ENCODE results near the gene SLC34A1. TPM values are rescaled to one million over a fixed set of nuclear protein-coding genes. Genes with fewer than 3 reads are reported as not detected.
"Not testable (repeated sequence)": the region's sequence is repeated elsewhere in the genome, so short reads cannot be mapped to it uniquely, and the experiment has no call there.

The SLC34A1 gene
- polyA plus RNA-seq, 6 donors from 2014 or later = not detected

DNA sequence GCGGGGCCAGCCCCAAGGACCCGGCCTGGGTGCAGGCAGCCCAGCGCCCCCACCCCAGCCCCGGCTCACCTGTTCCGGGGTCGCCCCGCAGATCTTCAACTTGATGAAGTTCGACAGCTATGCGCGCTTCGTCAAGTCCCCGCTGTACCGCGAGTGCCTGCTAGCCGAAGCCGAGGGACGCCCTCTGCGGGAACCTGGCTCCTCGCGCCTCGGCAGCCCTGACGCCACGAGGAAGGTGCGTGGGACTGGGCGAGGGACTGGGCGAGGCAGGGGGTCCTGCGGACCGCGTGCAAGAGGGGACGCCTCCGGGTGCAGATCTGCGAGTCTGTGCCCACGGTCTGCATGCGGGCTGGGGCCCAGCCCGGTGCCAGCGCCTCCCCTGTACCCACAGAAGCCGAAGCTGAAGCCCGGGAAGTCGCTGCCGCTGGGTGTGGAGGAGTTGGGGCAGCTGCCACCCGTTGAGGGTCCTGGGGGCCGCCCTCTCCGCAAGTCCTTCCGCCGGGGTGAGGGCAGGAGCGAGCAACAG, 16.8 kb upstream of the SLC34A1 start:
- no peak overlapping the region for H3K27ac Mint-ChIP-seq
- no peak overlapping the region for H3K4me3 Mint-ChIP-seq
- H3K9me3 Mint-ChIP-seq = no peaks in the 10 kb centered on the region
- no peak for ATAC-seq (ENCODE audit: low read depth in 2 of 2)
- peaks cover 4 to 16% of the 10 kb centered on the region in 2 donors for H3K36me3 Mint-ChIP-seq
- no peaks in the 10 kb centered on the region for H3K27me3 Mint-ChIP-seq
- DNase-seq = no peak
- H3K4me1 Mint-ChIP-seq = peaks cover 44 to 54% (median 53%) of the 10 kb centered on the region in 3 donors

DNA sequence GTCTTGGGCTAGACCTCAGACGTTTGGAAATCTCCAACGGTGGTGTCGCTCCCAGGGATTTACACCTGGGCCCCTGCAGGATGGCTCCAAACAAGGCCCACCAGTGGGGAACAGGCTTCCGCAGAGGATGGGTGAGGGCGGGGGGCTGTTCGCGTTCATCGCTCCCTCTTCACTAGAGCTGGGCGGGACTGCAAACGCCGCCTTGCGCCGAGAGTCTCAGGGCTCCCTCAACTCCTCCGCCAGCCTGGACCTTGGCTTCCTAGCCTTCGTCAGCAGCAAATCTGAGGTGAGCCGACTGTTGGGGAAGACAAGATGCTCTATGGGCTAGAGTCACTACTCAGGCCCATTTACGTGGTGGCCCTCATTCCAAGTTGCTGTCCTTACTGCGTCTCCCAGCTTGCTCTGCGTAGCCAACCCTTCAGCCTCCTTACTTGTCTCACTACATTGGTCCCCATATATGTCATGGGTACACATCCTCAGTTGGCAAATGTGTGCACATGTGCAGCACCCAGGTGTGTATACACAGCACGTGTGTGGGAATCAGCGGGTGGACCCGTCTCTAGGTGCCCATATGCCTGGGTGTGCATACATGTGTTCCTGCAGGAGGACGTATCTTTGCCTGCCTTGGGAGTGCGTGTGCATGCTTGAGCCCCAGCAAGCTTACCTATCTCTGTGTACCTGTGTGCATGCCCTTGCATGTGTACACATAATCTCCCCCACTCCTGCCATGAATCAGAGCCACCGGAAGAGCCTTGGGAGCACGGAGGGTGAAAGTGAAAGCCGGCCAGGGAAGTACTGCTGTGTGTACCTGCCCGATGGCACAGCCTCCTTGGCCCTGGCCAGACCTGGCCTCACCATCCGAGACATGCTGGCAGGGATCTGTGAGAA, 16.0 kb upstream of the SLC34A1 start:
- Mint-ChIP-seq H3K36me3 (peaks cover 4 to 16% of the 10 kb centered on the region in 2 donors), H3K4me1 (peaks cover 39 to 54% (median 52%) of the 10 kb centered on the region in 3 donors), H3K27me3 (no peaks in the 10 kb centered on the region), H3K27ac (peak overlapping the region in 1 of 6 donors; percentile 56), H3K9me3 (no peaks in the 10 kb centered on the region), H3K4me3 (peak overlapping the region in 1 of 8 donors; percentile 82)
- ATAC-seq (ENCODE audit: low read depth in 2 of 2) = no peak
- no peak for DNase-seq

DNA sequence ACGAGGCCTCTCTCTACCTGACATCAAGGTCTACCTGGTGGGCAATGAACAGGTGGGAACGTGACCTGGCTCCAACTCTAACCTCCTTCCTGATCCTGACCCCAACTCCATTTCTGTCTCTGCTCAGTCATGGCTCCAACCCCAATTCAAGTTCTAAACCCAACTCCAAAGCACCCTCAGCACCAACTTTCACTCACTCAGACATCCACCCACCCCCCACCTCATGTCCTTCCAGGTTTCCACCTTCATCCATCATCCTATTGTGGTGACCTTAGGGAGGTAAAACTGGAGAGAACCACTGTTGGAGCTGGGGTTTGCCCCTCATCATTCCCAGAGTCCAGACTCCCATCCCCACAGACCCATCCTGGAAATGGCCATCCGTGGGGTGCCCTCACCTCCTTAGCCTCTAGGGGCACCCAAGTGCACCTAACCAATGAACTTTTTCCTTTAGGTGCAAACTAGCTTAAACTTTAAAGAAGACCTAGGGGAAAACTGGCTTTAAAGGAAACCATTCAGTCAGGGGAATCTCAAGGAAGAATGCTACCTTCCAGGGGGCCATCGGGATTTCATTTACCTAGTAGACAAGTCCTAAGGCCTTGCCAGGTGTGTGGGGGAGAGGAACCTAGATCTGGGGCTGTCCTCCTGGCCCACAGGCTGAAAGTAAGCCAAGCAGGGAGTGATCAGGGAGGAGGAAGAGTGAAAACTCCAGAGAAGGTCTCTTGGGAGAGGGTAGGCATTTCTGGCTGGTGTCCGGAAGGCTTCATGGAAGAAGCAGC, 15.2 kb upstream of the SLC34A1 start:
- Mint-ChIP-seq H3K4me1 (peaks cover 37 to 54% (median 53%) of the 10 kb centered on the region in 3 donors), H3K36me3 (peaks cover 4 to 16% of the 10 kb centered on the region in 2 donors), H3K4me3 (peak overlapping the region in 3 of 8 donors; percentile 14 to 53 (median 50)), H3K27me3 (no peaks in the 10 kb centered on the region), H3K27ac (peak overlapping the region in 4 of 6 donors; percentile 34 to 90 (median 72)), H3K9me3 (no peaks in the 10 kb centered on the region)
- peak in 1 of 2 donors; percentile 37 for ATAC-seq (ENCODE audit: low read depth in 2 of 2)
- no peak for DNase-seq

DNA sequence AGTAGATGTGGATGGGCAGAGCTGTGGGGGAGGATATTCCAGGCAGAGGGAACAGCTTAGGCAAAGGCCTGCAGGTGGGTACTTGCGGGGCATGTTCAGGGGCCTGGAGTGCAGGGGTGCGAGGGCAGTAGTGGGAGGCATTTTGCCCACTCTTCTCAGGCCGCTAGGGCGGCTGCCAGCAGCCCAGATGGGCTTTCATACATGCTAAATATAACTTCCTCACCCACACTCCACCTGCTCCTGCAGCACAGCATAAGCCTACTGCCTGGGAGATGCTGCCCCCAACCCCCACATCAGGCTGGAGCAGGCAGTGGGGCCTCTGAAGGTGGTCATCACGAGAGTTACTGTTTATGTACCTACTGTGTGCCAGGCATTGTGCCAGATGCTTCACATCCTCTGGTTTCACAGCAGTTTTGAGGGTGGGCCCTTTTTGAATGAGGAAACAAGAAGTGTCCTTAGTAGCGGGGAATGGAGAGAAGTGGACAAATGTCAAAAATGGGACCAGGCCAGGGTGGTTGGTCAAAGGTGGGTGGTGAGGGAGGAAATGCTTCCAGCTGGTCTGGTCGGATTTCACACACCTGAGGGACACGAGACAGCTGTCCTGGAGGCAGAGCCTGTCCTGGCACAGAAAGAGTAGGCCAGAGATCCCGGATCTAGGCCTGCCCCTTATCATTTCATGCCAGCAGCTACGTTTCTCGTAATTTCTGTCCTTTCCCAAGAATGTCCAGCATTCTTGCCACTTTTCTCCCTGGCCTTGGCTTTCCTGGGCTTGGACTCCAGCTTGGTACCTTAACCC, 14.4 kb upstream of the SLC34A1 start:
- no peak for ATAC-seq (ENCODE audit: low read depth in 2 of 2)
- peak overlapping the region in 3 of 8 donors; percentile 29 to 58 (median 53) for H3K4me3 Mint-ChIP-seq
- peaks cover 32 to 48% (median 46%) of the 10 kb centered on the region in 3 donors for H3K4me1 Mint-ChIP-seq
- DNase-seq = no peak
- H3K9me3 Mint-ChIP-seq = no peaks in the 10 kb centered on the region
- H3K27ac Mint-ChIP-seq = peak overlapping the region in 2 of 6 donors; percentile 65 to 80
- H3K36me3 Mint-ChIP-seq = peaks cover 4 to 16% of the 10 kb centered on the region in 2 donors
- no peaks in the 10 kb centered on the region for H3K27me3 Mint-ChIP-seq

DNA sequence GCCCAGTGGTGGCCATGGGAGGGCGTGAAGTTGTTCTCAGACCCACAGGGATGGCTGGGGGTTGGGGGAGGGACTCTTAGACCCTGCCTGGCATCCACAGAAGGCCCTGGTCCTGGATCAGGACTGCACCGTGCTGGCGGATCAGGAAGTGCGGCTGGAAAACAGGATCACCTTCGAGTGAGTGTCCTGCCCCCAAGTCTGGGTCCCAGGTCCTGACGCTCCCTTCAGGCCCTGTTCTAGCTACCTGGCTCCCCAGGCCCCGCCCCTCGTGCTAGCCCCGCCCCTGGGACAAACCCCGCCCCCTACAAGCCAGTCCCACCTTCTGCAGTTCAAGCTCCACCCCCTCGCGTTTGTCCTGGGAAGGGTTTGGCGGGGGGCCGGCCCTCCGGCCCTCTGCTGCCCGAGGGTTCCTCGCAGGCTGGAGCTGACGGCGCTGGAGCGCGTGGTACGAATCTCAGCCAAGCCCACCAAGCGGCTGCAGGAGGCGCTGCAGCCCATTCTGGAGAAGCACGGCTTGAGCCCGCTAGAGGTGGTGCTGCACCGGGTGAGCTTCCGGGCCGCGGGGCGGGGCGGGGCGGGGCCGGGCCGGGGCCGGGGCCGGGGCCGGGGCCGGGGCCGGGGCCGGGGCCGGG, 13.6 kb upstream of the SLC34A1 start:
- peak overlapping the region in 1 of 6 donors; percentile 11 for H3K27ac Mint-ChIP-seq
- peaks cover 32 to 47% (median 42%) of the 10 kb centered on the region in 3 donors for H3K4me1 Mint-ChIP-seq
- DNase-seq (no peak), ATAC-seq (ENCODE audit: low read depth in 2 of 2) (peak; percentile 84 to 90)
- H3K9me3 Mint-ChIP-seq = no peaks in the 10 kb centered on the region
- peaks cover 4 to 16% of the 10 kb centered on the region in 2 donors for H3K36me3 Mint-ChIP-seq
- no peaks in the 10 kb centered on the region for H3K27me3 Mint-ChIP-seq
- peak overlapping the region in 2 of 8 donors; percentile 30 to 49 for H3K4me3 Mint-ChIP-seq

DNA sequence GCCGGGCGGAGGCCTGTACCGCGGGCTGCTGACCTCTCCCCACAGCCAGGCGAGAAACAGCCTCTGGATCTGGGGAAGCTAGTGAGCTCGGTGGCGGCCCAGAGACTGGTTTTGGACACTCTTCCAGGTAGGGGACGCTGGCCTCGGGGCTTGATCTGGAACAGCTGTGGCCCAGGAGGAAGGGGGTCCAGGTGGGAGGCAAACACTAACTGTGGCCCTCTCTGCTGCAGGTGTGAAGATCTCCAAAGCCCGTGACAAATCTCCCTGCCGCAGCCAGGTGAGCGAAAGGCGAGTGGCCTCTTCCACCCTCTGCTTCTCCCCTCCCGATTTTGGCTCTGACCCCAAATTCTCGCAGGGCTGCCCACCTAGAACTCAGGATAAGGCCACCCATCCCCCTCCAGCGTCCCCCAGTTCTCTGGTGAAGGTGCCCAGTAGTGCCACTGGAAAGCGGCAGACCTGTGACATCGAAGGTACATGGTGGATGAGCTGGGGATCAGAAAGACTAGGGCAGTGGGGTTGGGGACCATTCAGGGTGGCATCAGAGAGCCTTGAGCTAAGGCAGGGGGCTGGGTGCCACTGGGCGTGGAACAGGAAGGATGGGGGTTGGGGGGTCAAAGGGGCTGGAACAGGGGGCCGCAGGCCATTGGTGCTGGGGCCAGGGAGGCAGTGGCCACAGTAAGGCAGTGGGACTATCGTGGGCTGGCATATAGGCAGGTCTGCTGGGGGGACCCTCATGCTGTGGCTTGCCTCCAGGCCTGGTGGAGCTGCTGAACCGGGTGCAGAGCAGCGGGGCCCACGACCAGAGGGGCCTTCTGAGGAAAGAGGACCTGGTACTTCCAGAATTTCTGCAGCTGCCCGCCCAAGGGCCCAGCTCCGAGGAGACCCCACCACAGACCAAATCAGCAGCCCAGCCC, 12.9 kb upstream of the SLC34A1 start:
- Mint-ChIP-seq H3K27me3 (no peaks in the 10 kb centered on the region), H3K4me1 (peaks cover 30 to 42% (median 40%) of the 10 kb centered on the region in 3 donors), H3K4me3 (peak overlapping the region in 7 of 8 donors; percentile 3 to 76 (median 47)), H3K36me3 (peaks cover 4 to 16% of the 10 kb centered on the region in 2 donors), H3K27ac (peak overlapping the region in 4 of 6 donors; percentile 29 to 80 (median 68)), H3K9me3 (no peaks in the 10 kb centered on the region)
- no peak for DNase-seq
- no peak for ATAC-seq (ENCODE audit: low read depth in 2 of 2)

DNA sequence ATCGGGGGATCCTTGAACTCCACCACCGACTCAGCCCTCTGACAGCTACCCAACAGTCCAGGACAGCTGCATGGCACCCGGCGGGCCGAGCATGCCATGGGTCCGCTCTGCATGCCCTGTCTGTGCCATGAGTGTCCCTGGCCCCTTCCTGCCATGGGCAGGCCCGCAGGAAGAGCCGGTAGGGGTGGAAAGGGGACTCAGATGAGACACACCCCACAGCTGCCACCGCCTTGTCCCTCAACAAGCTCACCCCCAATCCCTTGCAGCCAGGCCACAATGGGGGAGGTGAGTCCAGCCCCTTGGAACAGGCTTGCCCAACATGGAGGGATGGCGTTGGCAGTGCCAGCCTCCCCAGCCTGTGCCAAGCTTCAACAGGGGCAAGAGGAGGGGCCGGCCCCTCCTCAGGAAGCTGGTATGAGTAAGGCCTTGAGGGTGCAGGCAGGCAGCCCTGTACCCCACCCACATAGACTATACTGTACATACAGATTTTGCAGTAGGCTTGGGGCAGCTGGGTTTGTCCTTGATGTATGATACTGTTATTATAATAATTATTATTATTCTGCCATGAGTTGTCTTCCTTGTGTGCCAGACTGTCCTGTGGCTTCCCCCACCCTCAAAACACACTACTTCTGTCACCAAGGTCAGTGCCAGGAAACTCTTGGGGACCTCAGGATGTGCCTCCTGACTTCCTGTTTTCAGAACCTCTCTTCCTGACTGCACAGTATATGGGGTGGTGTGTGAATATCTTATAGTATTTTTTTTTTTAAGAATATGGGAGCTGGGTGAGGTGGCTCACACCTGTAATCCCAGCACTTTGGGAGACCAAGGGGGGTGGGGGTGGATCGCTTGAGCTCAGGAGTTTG, 12.0 kb upstream of the SLC34A1 start:
- peak overlapping the region in 4 of 6 donors; percentile 44 to 90 (median 81) for H3K27ac Mint-ChIP-seq
- no peaks in the 10 kb centered on the region for H3K9me3 Mint-ChIP-seq
- peaks cover 4 to 16% of the 10 kb centered on the region in 2 donors for H3K36me3 Mint-ChIP-seq
- peak in 1 of 2 donors; percentile 20 for ATAC-seq (ENCODE audit: low read depth in 2 of 2)
- H3K4me3 Mint-ChIP-seq = peak overlapping the region in 6 of 8 donors; percentile 10 to 76 (median 50)
- no peak for DNase-seq
- no peaks in the 10 kb centered on the region for H3K27me3 Mint-ChIP-seq
- peaks cover 29 to 42% (median 40%) of the 10 kb centered on the region in 3 donors for H3K4me1 Mint-ChIP-seq

DNA sequence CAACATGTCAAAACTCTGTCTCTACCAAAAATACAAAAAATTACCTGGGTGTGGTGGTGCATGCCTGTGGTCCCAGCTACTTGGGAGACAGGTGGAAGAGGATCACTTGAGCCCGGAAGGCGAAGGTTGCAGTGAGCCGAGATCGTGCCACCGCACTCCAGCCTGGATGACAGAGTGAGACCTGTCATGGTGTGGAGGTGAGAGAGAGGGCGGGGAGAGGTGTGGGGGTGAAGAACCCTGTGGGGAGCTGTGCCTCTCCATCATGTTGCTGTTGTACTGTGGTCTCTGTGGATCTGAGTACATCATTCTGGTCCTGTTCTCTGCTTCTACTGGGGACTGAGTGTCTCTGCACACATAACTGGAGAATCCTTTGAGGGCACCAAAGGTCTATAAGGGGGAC, 11.3 kb upstream of the SLC34A1 start:
- Mint-ChIP-seq H3K27ac (peak overlapping the region in 3 of 6 donors; percentile 50 to 82 (median 80)), H3K36me3 (peaks cover 4 to 16% of the 10 kb centered on the region in 2 donors), H3K27me3 (no peaks in the 10 kb centered on the region), H3K4me3 (peak overlapping the region in 3 of 8 donors; percentile 10 to 53 (median 44)), H3K9me3 (no peaks in the 10 kb centered on the region), H3K4me1 (peaks cover 29 to 42% (median 40%) of the 10 kb centered on the region in 3 donors)
- DNase-seq (no peak), ATAC-seq (ENCODE audit: low read depth in 2 of 2) (no peak)

DNA sequence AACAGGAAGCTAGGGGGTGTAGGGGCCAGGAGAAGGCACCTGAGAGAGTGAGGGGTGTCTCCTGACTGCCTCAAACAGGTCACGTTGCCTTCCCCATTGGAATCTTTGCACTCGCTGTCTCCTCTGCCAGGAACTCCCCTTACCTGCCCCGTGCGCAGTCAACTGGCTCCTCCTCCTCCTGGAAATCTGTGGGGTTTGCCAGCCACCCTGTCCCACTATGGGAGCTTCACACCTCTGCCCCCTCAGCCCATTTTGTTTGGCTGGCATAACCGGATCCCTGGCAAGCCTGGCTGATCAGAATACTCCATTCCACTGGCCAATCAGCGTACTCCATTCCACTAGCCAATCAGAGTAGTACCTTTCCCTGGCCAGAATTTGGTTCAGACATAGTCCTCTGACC, 10.4 kb upstream of the SLC34A1 start:
- Mint-ChIP-seq H3K36me3 (peaks cover 0 to 7% of the 10 kb centered on the region in 2 donors), H3K4me3 (no peak overlapping the region), H3K27me3 (no peaks in the 10 kb centered on the region), H3K9me3 (no peaks in the 10 kb centered on the region), H3K27ac (peak overlapping the region in 2 of 6 donors; percentile 15 to 90), H3K4me1 (peaks cover 22 to 39% (median 36%) of the 10 kb centered on the region in 3 donors)
- DNase-seq = no peak
- ATAC-seq (ENCODE audit: low read depth in 2 of 2) = no peak

DNA sequence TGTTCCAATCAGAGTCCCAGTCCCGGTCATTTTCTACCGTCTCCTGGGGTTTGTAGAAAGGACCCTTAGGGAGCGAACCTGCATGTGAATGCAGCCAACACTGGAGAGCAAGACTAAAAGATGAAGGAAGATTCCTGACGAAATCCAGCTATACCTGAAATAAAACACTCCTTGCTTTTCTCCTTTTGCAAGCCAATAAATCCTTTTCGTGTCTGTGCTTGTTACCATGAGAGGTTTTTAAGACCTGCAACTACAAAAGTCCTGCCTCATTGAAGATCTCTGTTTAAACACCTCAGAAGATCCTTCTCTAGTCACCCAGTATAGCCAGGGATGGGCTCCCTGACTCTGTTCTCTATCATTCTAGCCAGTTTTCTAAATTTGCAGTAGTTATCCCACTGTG, 10.0 kb upstream of the SLC34A1 start:
- H3K36me3 Mint-ChIP-seq = peaks cover 0 to 3% of the 10 kb centered on the region in 2 donors
- H3K27ac Mint-ChIP-seq = peak overlapping the region in 3 of 6 donors; percentile 15 to 90 (median 38)
- no peak overlapping the region for H3K4me3 Mint-ChIP-seq
- H3K27me3 Mint-ChIP-seq = no peaks in the 10 kb centered on the region
- H3K9me3 Mint-ChIP-seq = no peaks in the 10 kb centered on the region
- DNase-seq (no peak), ATAC-seq (ENCODE audit: low read depth in 2 of 2) (no peak)
- H3K4me1 Mint-ChIP-seq = peaks cover 17 to 35% (median 32%) of the 10 kb centered on the region in 3 donors

DNA sequence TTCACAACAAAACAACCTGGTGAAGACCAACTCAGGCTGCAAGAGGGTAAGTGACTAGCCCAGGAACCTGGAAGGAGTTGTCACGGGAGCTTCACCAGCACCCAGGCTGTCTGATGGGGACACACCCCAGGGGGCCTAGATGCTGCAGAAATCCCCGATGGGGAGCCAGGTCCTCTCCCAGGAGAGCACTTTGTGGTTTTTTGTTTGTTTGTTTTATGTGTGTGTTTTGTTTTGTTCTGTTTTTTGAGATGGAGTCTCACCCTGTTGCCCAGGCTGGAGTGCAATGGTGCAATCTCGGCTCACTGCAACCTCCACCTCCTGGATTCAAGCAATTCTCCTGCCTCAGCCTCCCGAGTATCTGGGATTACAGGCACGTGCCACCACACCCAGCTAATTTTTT, 8.7 kb upstream of the SLC34A1 start:
- H3K27ac Mint-ChIP-seq; DNase-seq; H3K4me3 Mint-ChIP-seq; H3K36me3 Mint-ChIP-seq; H3K27me3 Mint-ChIP-seq; ATAC-seq (ENCODE audit: low read depth in 2 of 2); H3K9me3 Mint-ChIP-seq: not testable (repeated sequence)
- H3K4me1 Mint-ChIP-seq = peaks cover 12 to 28% (median 24%) of the 10 kb centered on the region in 3 donors
